ENCODE data around the gene PLEKHH2.

PLEKHH2 gene

DNA sequence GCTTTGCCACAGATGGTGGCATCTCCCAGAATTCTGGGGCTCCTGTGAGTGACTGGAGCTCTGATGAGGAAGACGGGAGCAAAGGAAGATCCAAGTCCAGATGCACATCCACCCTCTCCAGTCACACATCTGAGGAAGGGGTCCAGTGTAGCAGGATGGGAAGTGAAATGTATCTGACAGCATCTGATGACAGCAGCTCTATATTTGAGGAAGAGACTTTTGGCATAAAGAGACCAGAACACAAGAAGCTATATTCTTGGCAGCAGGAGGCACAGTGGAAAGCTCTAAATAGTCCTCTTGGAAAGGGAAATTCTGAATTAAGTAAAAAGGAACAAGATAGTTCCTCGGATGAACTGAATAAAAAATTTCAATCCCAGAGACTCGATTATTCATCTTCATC is 62.7 kb downstream of the PLEKHH2 start:
- TF ChIP-seq, protein P1, sequence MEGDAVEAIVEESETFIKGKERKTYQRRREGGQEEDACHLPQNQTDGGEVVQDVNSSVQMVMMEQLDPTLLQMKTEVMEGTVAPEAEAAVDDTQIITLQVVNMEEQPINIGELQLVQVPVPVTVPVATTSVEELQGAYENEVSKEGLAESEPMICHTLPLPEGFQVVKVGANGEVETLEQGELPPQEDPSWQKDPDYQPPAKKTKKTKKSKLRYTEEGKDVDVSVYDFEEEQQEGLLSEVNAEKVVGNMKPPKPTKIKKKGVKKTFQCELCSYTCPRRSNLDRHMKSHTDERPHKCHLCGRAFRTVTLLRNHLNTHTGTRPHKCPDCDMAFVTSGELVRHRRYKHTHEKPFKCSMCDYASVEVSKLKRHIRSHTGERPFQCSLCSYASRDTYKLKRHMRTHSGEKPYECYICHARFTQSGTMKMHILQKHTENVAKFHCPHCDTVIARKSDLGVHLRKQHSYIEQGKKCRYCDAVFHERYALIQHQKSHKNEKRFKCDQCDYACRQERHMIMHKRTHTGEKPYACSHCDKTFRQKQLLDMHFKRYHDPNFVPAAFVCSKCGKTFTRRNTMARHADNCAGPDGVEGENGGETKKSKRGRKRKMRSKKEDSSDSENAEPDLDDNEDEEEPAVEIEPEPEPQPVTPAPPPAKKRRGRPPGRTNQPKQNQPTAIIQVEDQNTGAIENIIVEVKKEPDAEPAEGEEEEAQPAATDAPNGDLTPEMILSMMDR (IDR thresholded peaks at IDR 0.05; ENCODE audit: low read depth, low read length, missing control alignments): no peak
- no peak for DNase-seq (ENCODE audit: low read depth)
- in situ Hi-C loops (cut with HindIII; ENCODE audit: low sequenced_read_pairs): no loop called here
- no peak overlapping the region for H3K4me3 ChIP-seq (ENCODE audit: low read depth, low read length)

GRCh38 chr2:43701111-43701510 is 64.1 kb downstream of the PLEKHH2 start:
- H3K4me3 ChIP-seq (ENCODE audit: low read depth, low read length): no peak overlapping the region
- TF ChIP-seq, protein P1 (IDR thresholded peaks at IDR 0.05; ENCODE audit: low read depth, low read length, missing control alignments): no peak
- DNase-seq (ENCODE audit: low read depth): no peak
- in situ Hi-C loops (cut with HindIII; ENCODE audit: low sequenced_read_pairs): no loop called here

GRCh38 chr2:43707255-43708015 is 70.4 kb downstream of the PLEKHH2 start:
- peak; percentile 18 for DNase-seq (ENCODE audit: low read depth)
- in situ Hi-C loops (cut with HindIII; ENCODE audit: low sequenced_read_pairs): no loop called here
- TF ChIP-seq, protein P1 (IDR thresholded peaks at IDR 0.05; ENCODE audit: low read depth, low read length, missing control alignments): no peak
- H3K4me3 ChIP-seq (ENCODE audit: low read depth, low read length): no peak overlapping the region

DNA sequence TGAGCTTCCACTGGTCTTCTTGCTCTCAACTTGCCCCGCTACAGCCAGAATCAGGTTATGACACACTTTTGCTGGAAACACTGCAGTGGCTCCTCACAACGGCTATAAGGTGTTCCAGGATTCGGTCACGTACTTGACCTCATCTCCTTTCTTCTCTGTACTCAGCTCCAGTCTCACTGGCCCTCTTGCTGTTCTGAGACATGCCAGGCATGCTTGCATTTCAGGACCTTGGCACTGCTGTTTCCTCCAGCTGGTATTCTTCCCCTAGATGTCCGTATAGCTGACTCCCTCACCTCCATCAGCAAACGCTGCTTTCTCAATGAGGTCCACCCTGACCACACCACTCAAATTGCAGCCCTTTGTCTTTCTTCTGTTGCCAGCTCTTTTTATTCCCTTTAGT is 71.1 kb downstream of the PLEKHH2 start:
- in situ Hi-C loops (cut with HindIII; ENCODE audit: low sequenced_read_pairs): no loop called here

DNA sequence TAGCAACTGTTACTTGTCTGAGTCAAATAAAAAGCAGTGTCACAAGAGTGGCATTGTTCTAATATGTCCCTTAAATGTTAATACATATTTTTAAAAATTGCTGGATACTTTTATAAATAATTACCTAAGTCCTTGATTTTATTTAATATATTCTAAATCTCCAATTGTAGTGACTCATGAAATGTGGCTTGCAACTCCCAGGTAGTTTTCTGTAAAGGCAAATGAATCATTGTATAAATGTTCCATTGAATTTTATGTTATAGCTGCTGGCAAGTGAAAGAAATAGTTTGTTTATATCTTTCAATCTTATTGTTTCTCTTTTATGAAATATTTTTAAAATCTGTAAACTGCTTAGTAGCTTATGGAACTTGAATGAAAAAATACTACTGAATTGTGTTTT is 71.8 kb downstream of the PLEKHH2 start:
- no peak overlapping the region for H3K4me3 ChIP-seq (ENCODE audit: low read depth, low read length)
- TF ChIP-seq, protein P1 (IDR thresholded peaks at IDR 0.05; ENCODE audit: low read depth, low read length, missing control alignments): no peak
- in situ Hi-C loops (cut with HindIII; ENCODE audit: low sequenced_read_pairs): no loop called here
- no peak for DNase-seq (ENCODE audit: low read depth)

More for the DNA sequence above, 71.1 kb downstream of the PLEKHH2 start:
- DNase-seq (ENCODE audit: low read depth): no peak
- TF ChIP-seq, protein P1 (IDR thresholded peaks at IDR 0.05; ENCODE audit: low read depth, low read length, missing control alignments): no peak
- no peak overlapping the region for H3K4me3 ChIP-seq (ENCODE audit: low read depth, low read length)

GRCh38 chr2:43710866-43711265 is 73.8 kb downstream of the PLEKHH2 start:
- in situ Hi-C loops (cut with HindIII; ENCODE audit: low sequenced_read_pairs): no loop called here
- TF ChIP-seq, protein P1 (IDR thresholded peaks at IDR 0.05; ENCODE audit: low read depth, low read length, missing control alignments): no peak

More at GRCh38 chr2:43710866-43711265, 73.8 kb downstream of the PLEKHH2 start:
- no peak for DNase-seq (ENCODE audit: low read depth)
- no peak overlapping the region for H3K4me3 ChIP-seq (ENCODE audit: low read depth, low read length)

All from astrocyte of the cerebellum (primary cell).